ENCODE data around the gene RSF1.

GRCh38 chr11:77677138-77677537, 143.4 kb downstream of the RSF1 start:
- TF ChIP-seq CTCF (IDR thresholded peaks at IDR 0.05): no peak
- no peak for TF ChIP-seq POLR2A (IDR thresholded peaks at IDR 0.05)
- TF ChIP-seq EP300 (IDR thresholded peaks at IDR 0.05): no peak
